SH-SY5Y (cell line): ENCODE measurements around the gene PLXDC2.

Experiments
- GATA2 ChIP-seq: IDR thresholded peaks from 2 replicates; pipeline ENCODE4 v1.6.1; 2011; ENCODE audit warnings: mild to moderate bottlenecking, low read depth, low read length
- GATA3 ChIP-seq: IDR thresholded peaks from 2 replicates; pipeline ENCODE4 v1.6.1; 2011; ENCODE audit warnings: low read depth, mild to moderate bottlenecking, low read length, moderate library complexity

DNA sequence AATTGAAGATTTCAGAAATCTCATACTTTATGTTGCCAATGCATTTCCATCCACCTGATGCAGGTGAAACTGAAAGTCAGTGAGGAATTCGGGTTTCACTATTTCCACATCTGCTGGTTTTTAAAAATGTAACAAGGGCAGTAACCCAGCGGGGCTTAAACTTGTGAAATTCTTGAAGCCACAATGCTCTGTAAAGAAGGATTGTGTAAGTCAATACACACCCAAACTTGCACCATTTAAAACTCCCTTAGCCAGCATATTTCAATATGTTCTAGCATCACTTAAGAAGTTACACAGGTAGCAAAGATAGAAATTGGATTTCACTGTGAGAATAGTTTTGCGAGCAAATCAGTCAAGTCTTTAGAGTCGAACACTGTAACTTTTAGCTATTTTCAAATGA, 386.1 kb downstream of the PLXDC2 start:
- TF ChIP-seq GATA3, result no peak
- TF ChIP-seq GATA2, result no peak
